Measurements from ENCODE around the gene GNG2.

GRCh38 chr14:51989293-51990234 is 129.2 kb downstream of the GNG2 start, which contains the start of gene RTRAF:
- TF ChIP-seq CTCF (IDR thresholded peaks at IDR 0.05; ENCODE audit: low read depth, low read length, poor library complexity, severe bottlenecking), result no peak
- no peak for TF ChIP-seq EZH2phosphoT487 (IDR thresholded peaks at IDR 0.05; ENCODE audit: borderline replicate concordance, low read length)
